ENCODE measurements around the gene STRBP.

DNA sequence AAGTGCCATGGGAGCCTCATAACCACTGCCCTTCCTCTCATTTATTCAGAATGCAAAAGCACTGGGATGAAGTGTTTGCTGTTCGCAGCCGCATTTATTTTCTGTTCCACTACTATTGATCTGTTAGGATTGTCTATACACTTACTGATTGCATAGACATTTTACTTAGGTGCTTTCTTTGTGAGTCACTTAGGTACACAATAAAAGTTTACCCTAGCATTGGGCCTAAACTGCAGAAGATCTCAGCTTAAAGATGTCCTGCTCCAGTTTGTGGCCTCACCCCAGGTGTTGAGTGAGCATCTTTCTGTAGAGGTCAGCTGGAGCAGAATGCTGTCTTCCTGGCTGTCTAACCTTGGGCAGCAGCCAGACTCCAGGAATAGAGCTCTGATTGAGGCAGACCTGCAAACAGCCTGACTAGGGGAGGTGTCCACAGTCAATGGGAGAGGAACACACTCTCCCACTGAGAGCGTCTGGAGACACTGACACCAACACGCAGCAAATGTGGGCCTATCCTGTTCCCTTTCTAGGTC lies 181.0 kb downstream of the STRBP start:
- TF ChIP-seq JUN (CRISPR knock-in tag; IDR thresholded peaks at IDR 0.05) = no peak
- no peak for TF ChIP-seq FOXK1 (CRISPR knock-in tag; IDR thresholded peaks at IDR 0.05)
- no peak for TF ChIP-seq TCF7 (CRISPR knock-in tag; IDR thresholded peaks at IDR 0.05; ENCODE audit: low read depth)
- no peak for TF ChIP-seq ZNF138 (CRISPR knock-in tag; conservative IDR thresholded peaks at IDR 0.05)
- TF ChIP-seq, protein P1, sequence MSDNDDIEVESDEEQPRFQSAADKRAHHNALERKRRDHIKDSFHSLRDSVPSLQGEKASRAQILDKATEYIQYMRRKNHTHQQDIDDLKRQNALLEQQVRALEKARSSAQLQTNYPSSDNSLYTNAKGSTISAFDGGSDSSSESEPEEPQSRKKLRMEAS (CRISPR knock-in tag; IDR thresholded peaks at IDR 0.05) = no peak
- TF ChIP-seq, protein P2, sequence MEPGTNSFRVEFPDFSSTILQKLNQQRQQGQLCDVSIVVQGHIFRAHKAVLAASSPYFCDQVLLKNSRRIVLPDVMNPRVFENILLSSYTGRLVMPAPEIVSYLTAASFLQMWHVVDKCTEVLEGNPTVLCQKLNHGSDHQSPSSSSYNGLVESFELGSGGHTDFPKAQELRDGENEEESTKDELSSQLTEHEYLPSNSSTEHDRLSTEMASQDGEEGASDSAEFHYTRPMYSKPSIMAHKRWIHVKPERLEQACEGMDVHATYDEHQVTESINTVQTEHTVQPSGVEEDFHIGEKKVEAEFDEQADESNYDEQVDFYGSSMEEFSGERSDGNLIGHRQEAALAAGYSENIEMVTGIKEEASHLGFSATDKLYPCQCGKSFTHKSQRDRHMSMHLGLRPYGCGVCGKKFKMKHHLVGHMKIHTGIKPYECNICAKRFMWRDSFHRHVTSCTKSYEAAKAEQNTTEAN (CRISPR knock-in tag; IDR thresholded peaks at IDR 0.05) = no peak
- TF ChIP-seq, protein P3, sequence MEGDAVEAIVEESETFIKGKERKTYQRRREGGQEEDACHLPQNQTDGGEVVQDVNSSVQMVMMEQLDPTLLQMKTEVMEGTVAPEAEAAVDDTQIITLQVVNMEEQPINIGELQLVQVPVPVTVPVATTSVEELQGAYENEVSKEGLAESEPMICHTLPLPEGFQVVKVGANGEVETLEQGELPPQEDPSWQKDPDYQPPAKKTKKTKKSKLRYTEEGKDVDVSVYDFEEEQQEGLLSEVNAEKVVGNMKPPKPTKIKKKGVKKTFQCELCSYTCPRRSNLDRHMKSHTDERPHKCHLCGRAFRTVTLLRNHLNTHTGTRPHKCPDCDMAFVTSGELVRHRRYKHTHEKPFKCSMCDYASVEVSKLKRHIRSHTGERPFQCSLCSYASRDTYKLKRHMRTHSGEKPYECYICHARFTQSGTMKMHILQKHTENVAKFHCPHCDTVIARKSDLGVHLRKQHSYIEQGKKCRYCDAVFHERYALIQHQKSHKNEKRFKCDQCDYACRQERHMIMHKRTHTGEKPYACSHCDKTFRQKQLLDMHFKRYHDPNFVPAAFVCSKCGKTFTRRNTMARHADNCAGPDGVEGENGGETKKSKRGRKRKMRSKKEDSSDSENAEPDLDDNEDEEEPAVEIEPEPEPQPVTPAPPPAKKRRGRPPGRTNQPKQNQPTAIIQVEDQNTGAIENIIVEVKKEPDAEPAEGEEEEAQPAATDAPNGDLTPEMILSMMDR (IDR thresholded peaks at IDR 0.05) = no peak
